ENCODE data around the gene KCNIP1.

GRCh38 chr5:170524576-170524975, 20.8 kb downstream of the KCNIP1 start:
- TF ChIP-seq, protein P1, sequence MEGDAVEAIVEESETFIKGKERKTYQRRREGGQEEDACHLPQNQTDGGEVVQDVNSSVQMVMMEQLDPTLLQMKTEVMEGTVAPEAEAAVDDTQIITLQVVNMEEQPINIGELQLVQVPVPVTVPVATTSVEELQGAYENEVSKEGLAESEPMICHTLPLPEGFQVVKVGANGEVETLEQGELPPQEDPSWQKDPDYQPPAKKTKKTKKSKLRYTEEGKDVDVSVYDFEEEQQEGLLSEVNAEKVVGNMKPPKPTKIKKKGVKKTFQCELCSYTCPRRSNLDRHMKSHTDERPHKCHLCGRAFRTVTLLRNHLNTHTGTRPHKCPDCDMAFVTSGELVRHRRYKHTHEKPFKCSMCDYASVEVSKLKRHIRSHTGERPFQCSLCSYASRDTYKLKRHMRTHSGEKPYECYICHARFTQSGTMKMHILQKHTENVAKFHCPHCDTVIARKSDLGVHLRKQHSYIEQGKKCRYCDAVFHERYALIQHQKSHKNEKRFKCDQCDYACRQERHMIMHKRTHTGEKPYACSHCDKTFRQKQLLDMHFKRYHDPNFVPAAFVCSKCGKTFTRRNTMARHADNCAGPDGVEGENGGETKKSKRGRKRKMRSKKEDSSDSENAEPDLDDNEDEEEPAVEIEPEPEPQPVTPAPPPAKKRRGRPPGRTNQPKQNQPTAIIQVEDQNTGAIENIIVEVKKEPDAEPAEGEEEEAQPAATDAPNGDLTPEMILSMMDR (IDR thresholded peaks at IDR 0.05): no peak
- TF ChIP-seq POLR2A (IDR thresholded peaks at IDR 0.05): no peak
- no peak for TF ChIP-seq POLR2AphosphoS5 (IDR thresholded peaks at IDR 0.05)
